Medulla oblongata (tissue), 1 donor: ENCODE results near the gene GPC6.

Source experiments
- DNase-seq: peaks from one replicate; pipeline ENCODE4 v3.0.0-alpha.2; 2015; ENCODE audit errors: extremely low spot score

Gene GPC6

DNA sequence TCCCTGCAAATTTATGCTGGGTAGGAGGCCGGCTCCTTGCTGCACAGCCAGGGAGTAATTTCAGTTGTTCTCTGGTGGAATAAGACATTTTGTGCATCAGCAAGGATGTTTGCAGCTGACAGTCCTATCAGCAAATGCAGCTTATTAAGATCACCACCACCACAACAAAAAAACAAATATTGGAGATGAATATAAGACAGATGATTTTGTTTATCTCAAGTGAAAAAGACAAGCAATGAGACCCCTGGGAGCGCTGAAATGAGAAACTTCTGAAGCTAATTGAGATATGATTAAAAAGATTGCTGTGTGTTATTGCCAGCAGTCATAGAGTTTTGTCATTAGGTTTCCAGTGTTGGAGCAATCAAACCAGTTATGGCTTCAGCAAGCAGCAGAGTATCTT lies 505.6 kb downstream of the GPC6 start:
- DNase-seq: no peak

GRCh38 chr13:93736081-93736480 lies 509.5 kb downstream of the GPC6 start:
- DNase-seq: no peak

GRCh38 chr13:93736909-93737308 lies 510.3 kb downstream of the GPC6 start:
- DNase-seq: no peak

DNA sequence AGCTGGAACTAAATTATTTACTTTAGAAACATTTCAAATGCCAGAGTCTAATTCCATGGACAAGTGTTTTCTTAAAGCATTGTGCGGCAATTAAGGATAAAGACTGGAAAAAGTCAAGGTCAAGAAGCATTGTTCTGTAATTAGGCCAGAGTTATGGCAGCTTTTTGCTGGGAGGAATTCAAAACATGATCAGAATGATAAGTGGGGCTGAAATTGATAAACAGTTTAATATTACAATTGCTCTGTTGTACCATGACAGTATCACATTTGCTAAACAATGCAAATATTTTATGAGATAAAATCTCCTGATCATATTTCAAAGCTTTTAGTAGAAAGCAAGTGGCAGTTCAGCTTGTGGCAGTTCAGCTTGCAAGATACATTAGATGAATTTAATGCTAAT lies 513.7 kb downstream of the GPC6 start:
- no peak for DNase-seq

DNA sequence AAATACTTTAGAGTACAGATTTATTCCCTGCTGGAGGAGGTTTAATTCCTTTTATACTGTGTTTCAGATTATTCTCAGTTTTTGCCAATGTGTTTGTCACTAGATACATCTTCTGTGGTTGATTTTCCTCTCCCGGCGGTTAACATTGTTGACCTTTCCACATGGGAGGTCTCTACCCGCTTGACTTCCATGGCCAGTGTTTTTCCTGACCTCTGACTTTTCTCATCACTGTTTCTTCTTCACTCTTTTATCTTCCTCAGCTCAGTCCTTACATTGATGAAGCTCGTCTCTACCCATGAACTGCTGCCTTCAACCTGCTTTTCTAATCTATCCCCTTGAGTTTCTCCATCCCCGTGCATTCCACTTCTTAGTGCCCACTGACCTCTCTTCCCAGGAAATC lies 517.4 kb downstream of the GPC6 start:
- DNase-seq: no peak

DNA sequence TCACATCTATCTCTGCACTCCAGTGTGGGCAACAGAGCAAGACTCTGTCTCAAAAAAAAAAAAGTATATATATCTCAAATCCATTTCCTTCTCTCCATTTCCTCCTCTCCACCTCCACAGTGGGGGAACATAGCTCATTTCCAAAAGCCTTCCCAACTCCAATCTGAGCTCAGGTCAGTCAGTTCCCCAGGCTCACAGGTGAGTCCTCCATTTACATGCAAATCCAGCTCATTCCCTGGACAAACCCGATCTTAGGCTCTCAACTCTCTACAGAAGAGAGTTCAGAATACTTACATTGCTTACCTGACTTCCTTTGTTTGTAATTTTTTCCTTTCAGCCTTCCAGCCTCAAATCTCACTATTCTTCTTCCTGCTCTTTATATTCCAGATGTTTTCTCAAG lies 518.3 kb downstream of the GPC6 start:
- DNase-seq: no peak

- no peak for DNase-seq
These were observed 519.3 kb downstream of the GPC6 start for GRCh38 chr13:93745884-93746283.

DNA sequence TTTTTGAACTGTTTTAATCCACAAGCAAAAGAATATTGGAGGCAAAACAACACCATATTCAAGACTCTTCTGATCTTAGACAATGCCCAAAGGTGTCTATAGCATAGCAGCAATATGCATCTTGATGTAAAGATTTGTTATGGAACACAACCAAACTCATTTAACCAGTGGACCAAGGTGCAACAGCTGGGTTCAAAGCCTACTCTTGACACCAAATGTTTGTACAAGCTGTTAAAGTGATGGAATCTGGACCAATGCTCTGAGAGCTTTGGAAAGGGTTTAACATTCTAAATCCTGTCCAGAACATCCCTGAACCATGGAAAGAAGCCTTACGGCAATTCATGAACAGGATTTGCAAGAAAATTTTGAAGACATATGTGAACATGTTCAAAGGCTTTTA lies 520.0 kb downstream of the GPC6 start:
- DNase-seq: no peak

DNA sequence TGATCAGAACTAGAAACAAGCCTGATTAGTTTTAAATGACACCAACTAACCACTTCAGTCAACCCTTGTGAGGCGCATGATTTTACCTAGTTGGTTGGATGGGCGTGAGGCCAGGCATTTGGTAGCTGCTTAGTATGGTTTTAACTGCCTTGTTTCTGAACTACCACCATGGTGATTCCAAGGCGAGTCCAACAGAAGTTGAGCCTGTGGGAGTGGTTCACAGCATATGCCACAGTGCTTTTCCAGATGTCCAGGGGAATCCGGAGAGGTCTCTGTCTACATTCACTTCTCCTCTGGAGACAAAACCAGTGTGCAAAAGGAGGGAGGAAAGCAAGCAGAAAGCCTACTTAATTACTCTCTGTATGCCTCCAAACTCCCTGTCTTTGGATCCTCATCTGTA lies 524.1 kb downstream of the GPC6 start:
- no peak for DNase-seq

DNA sequence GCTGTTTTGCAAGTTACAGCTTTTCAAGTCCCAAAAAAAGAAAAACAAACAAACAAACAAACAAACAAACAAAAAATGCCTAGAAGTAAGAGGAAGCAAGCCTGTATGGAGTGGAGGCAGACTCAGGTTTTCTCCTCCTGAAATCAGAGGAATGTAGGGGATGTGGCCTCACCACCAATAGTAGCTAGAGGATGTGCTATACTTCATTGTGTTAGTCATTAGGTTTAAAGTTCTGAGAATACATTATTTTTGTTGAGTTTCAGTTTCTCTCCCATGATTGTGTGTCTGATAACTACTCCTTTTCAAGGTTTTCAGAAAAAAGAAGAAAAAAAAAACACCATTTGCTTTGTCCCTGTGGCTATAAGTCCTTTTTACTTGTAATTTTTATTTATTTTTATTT lies 524.5 kb downstream of the GPC6 start:
- no peak for DNase-seq

DNA sequence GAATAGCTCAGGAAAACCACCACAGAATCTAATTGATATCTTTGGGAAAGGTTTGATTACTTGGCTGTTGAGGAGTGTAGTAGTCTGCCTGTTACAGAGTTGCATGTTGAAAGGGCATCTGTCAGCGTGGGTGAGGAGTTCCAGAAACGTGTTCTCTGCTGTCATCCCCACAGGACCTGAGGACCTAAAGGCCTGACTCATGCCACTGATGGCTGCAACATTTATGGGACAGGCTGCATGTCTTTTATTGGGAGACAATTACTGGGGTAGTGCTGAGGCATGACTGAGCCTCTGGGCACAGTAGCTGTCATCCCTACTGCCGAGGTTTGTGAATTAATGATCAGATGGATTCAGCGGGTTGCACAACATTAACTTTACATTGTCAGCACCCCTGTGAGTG lies 525.9 kb downstream of the GPC6 start:
- DNase-seq: no peak

- no peak for DNase-seq
These were observed 527.0 kb downstream of the GPC6 start for GRCh38 chr13:93753639-93754038.

DNA sequence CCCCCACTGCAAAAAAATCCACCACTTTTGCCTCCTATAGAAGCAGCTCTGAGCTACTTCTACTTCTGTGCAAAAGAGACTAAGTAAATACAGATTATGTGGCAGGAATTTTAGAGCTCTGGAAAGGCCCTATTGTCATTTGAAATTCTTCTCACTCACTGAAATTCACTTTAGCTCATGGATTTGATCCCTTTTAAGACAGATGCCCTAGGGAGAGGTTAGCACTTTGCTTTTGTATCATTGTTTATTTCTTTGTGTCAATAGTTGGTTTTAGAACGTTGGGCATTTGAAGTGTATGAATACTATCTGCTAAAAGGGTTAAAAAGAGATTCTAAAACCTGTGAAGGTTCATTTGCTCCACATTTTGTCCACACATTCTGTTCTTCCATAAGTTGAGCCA lies 528.7 kb downstream of the GPC6 start:
- DNase-seq: no peak

DNA sequence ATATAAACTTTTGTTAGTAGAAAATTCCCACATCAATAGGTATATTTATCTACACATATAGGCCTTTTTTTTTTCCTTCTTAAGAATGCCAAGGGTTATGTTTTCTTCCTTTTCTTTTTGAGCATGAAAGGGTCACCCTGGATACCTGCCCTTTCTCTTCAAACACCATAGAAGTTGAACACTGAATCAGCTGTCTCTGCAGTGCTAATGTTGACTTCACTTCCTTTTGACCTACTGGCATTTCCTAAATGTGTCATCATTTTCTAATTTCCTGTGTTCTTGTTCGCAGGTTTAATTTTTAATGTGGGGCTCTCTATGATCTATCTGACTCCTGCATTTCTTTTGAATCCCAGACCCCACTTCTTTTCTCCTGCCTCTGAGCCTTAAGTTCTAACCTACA lies 532.0 kb downstream of the GPC6 start:
- no peak for DNase-seq

DNA sequence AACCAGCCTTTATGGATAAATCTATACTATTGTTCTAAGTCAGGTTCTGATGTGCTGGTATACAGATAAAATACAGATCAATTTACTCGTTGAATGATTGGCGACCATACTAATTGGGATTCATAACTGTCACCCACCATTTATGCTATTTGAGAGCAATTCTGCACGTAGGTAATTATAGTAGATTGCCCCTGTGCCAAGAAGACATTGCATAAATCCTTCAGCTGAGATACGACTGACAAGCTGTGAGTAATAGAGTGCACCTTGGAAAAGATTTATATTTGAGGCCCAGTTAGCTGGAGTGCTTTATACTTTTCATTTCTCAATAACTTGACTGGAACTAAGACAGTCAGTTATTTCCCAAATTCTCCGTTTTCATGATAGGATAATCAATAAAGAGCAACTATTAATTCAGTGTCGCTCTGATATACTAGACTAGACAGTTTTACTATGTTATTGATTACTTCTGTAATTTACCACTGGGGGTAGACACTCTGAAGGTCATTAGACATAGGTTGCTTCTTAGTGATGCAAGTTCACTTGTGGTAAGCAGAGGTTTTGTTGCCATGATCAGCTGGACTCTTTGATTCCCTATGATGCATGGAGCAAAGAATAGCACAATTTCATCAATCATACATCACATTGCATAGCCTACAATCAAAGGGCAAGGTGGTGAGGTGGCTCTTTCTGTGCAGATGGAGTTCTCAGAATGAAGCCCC lies 536.3 kb downstream of the GPC6 start:
- no peak for DNase-seq

GRCh38 chr13:93765062-93765461 lies 538.5 kb downstream of the GPC6 start:
- no peak for DNase-seq

DNA sequence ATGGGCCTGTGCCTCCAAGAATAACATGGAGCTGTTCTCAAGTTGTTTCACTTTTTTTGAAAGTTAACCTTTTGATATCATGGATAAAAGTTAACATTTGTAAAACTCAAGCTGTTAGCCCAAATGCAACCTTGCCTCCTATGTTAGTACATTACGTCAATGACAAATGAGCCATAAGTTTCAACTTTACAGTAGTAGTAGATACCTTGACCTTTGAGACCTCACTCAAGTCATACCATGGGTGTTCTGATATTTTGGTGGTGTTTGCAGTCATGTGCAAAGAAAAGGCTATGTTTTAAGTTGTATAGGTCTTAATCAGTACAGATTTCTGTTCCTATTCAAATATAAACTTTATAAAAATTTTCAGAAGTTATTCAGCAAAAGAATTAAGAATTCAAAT lies 539.2 kb downstream of the GPC6 start:
- DNase-seq: no peak

GRCh38 chr13:93766719-93767118 lies 540.1 kb downstream of the GPC6 start:
- DNase-seq: no peak

DNA sequence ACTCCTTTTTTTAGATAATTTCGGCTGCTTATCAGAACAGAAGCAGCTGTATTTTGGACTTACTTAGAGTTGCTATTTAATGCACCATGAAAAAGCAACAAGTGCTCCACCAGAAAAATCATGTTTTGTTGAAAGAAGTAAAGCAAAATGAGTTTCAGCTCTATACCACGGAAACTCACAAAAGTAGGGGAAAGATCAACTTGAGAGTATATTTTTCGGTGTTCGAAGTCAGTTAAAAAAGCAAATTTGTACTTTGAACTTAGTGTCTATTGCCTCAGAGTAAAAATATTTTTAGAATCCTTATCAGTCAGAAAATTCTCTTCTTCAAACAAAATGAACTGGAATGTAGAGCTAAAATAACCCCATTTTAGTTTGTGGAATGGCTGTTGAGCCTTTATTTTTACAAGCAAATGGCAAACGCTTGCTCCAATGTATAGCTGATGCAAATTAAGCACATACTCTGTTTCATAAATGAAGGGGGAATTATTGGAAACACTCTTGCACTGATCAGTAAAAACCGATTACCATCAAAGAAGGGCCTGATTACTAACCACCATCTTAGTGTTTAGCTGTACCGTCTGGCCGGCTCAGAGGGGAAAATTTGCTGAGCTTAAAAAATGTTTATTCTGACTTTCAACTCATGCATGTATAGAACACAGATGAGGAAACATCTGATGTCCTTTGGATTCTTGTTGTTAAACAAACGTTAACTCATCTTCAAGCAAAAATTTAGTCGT lies 540.7 kb downstream of the GPC6 start:
- no peak for DNase-seq

DNA sequence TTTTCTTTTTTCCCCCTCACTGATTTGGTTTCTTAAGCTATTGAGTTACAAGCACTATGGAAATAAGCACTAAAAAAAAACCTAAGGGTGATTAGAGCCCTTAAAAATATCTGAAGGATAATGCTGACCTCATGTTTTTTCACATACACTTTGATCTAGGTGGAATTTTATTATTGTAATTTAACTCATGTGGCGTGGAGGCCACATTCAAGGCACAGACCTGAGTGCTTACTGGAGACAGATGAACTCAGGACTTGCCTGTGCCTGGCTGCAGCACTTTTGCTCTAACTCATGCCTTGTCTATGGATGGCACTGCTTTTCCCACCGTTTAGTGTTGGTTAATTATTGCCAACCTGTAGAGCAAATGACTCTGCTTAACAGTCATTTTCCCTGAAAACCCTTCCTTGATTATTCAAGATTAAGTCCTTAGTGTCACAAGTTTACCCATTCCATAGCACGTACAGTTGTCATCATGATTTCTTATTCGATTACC lies 541.4 kb downstream of the GPC6 start:
- no peak for DNase-seq

GRCh38 chr13:93769101-93769500 lies 542.5 kb downstream of the GPC6 start:
- no peak for DNase-seq

DNA sequence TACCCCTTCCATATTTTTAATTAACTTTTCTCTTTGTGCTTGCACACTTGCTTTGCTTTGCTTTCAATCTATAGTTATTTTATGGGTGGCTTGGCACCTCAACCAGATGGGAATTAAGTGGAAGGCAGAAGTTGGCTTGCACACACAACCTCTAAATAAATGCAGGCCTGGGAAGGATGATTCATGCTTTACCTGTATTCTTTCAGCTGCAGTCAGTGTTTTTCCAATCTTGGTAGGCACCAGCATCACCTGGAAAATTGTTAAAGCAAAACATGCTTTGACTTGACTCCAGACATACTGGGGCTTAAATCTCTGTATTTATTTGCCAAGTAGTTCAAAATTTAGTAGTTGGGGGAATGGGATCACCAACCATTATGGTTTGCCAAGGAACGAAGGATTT lies 543.0 kb downstream of the GPC6 start:
- DNase-seq: no peak

DNA sequence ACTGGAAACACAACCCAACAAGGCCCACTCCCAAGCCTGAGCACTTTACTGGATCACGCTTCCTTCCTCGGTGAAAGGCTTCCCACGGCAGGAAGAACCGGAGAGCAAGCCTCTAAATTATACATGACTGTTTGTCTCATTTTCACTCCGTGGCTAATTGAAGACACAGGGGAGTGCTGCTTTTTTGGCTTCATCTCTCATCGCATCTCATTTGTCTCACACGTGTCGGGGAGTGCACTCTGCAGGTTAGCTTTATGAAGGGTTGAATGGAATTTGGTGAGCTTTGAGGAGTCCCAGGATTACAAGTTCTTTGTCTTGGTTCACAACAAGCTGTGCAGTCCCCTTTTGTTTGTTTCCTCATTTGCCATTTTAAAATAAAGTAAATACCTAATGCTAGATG lies 544.6 kb downstream of the GPC6 start:
- no peak for DNase-seq

DNA sequence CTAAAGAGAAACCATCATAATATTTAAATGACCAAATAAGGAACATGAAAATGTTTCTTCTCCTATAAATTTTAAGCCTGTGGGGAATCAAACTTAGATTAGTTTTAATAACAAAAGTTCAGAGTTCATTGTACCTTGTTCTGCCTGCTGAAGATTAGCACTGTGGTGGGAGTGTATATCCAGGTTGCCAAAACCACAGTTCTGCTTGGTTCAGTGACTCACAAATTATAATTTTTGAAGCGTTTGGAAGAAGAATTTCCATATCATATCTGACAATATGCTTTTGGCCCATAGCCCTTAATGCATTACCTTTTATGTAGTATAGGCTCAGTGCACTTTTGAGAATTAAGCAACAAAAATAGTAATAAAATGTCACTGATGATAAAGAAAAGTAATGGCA lies 545.2 kb downstream of the GPC6 start:
- DNase-seq: no peak
